HG03139 (cell line): Measurements from ENCODE around the gene BRD3.

Experiments used
- ATAC-seq: cut with Tn5 transposase; IDR thresholded peaks from one replicate; pipeline ENCODE4 v1.9.1; 2021; ENCODE audit not compliant: unreplicated experiment

BRD3 gene

DNA sequence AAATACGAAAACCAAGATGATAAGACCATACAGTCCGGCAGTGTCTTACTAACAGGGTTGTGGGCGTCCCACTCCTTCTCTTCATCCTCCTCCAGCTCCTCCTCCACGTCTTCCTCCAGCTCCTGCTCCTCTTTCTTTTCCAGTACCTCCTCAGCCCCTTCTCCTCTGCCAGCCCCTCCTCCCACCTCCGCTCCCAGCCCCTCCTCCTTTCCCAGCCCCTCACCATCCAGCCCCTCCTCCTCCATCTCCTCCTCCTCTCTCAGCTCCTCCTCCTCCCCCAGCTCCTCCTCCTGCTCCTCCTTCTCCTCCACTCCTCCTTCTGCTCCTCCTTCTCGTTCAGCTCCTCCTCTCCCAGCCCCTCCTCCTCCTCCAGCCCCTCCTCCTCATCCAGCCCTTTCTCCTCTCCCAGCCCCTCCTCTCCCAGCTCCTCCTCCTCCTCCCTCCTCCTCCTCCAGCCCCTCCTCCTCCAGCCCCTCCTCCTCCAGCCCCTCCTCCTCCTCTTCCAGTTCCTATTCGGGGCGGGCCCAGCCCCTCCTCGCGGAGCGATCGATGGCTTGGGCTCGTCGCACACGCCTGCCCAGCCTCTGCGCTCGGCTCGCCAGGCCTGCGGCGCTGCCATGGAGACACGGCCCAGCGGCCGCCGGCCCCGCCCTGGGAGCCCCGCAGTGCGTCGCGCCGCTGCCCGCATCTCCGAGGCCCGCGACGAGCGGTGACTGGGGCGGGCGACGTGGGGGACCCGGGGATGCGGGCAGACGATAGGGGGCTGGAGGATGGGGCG is 42.8 kb downstream of the BRD3 start, which contains the start of gene BRD3OS:
TSS of gene BRD3OS (plus strand) at position 654 of the 778 bp plus-strand sequence. CDS start 1,267 bp downstream, outside the sequence.
- peak; percentile 78 for ATAC-seq

DNA sequence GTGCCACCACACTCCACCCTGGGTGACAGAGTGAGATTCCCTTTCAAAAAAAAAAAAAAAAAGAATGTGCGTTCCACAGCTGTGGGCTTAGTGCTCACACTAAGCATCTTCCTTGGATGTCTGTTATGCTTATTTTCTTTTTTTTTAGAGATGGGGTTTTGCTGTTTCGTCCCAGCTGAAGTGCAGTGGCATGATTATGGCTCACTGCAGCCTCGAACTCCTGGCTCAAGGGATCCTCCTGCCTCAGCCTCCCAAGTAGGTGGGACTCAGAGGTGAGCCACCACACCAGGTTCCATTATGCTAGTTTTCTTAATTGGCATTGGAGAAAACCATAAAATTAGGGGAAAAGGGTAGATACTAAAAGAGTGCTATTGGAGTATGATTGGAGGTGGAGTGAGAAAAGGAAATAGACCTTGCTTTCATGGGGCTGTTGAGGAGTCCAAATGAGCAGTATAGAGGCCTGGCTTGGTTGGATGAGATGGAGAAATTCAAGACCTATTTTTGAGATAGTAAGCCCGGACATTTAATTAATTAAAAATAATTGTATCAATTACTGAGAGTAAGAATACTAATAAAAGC is 43.5 kb downstream of the BRD3 start:
- ATAC-seq: no peak

DNA sequence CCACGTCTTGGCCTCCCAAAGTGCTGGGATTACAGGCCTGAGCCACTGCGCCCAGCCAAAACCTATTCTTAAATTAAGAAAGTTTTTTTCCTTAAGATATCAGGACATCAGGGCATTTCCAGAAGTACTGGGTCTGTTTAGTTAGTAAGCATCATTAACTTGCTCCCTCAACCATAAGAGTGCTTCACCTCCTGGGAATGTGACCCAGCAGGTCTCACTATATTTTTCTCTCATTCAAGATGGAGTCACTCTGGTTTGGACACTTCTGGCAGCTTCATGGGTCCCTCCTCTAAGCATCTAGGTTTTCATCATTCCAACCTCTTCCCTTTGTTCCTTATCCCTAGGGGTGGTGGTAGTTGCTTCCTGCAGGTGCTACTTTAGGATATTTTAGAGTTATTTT is 52.9 kb downstream of the BRD3 start:
- ATAC-seq: no peak

DNA sequence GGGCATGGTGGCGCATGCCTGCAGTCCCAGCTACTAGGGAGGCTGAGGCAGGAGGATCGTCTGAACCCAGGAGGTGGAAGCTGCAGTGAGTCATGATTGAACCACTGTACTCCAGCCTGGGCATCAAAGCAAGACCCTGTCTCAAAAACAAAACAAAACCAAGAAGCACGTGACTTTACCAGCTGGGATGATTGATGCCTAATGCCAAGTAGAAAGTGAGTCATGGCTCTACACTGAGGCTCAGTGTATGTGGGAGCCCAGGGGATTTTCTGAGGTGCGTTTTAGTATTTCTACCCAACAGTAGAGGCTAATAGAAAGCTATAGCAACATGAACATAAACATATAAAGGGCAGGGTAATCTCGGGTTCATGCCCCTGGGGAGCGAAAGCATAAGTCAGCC is 56.4 kb downstream of the BRD3 start:
- no peak for ATAC-seq

DNA sequence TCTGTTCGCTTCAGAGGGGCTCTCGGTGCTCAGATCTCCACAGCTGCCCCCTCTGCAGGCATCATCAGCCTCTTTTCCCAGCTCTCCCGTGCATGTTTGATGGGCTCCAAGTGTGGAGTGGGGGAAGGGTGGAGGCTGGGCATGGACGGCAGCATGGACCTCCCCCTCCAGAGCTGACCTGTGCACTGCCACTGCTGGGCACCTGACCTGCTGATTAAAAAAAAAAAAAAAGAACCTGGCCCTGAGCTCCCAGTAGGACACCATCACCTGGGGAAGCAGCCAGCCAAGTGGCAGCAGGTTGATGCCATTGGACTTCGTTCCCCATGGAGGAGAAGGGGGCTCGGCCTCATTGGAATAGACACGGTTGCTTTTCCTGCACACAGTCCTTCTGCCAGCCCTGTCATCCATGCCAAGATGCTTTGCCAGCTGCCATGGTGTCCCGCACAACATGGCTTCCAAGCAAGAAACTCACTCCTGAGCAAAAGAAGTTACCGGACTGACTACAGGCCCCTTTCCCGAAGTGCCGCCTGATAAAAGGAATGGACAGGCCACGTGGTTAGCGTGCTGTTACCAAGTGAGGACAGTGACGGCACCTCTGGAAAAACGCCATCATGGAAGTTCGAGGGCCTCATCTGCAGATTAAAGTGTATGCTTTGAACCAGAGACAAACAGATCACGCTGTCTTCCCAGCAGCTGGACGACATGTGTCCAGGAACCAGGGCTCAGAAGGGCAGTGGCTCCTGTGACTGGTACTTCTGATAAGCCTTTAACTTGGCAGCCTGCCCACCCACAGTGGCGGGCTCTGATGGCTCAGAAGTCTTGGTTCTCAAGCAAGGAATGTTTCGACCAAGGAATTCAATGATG is 57.3 kb downstream of the BRD3 start:
- no peak for ATAC-seq

DNA sequence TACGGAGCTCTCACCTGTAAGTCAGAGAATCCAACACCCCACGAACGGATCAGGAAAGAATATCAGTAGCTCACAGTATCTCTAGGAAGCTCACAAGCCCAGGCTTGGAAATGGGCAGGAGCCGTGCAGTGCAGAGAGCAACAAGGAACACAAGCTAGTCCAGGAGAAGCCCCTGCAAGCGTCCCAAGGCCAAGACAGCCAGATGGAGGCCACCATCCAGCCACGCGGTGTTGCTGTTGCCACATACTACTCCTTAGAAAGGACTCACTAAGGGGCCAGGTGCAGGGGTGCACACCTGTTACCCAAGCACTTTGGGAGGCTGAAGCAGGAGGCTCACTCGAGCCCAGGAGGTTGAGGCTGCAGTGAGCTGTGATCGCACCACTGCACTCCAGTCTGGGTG is 60.3 kb downstream of the BRD3 start:
- no peak for ATAC-seq

DNA sequence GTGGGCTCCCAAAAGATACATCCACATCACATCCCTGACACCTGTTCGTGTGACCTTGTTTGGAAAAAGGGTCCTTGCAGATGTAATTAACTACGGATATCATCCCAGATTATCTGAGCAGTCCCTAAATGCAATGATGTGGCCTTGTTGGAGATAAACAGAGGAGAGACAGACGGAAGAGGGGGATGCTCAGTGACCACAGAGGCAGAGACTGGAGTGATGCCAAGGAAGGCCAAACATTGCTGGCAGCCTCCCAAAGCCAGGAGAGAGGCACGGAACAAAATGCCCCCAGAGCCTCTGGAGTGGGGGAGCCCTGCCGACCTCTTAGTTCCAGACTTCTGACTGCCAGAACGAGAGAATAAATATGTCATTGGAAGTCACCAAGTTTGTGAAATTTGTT is 60.7 kb downstream of the BRD3 start:
- no peak for ATAC-seq

DNA sequence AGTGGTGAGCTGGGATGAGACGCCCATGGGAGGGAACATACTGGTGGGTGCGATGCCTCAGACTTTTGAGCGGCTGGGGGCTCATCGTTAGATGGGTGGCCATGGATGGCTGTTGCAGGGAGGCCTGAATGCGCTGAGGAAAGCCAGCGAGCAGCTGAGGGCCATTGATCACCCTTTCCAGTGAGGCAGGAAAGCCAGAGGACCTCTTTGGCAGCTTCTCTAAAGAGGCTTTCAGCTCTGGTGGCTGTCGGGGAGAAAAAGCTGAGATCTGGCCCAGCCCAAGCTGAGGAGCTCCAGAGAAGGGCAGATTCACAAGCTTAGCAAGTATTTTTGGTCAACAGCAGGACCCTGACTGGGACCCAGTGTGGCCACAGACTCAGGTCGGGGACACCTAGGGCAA is 62.4 kb downstream of the BRD3 start:
- ATAC-seq: no peak

DNA sequence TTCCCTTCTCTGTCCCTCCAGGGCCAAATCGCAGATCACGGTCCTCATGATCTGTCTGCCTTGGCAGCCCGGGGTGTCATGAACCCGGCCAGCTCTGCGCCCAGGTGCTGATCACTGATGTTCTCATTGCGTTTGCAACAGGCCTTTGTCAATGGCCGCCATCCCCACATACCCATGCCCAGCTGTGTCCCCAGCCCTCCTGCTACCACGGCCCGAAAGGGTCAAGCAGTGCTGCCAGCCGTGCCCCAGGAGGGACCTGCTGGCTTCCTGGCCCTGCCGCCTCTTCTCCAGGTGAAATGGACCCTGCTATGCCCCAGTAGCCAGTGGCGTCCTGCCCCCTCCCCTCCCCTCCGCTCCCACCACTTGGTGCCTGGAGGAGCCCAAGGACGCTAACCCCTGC is 62.9 kb downstream of the BRD3 start:
- no peak for ATAC-seq

DNA sequence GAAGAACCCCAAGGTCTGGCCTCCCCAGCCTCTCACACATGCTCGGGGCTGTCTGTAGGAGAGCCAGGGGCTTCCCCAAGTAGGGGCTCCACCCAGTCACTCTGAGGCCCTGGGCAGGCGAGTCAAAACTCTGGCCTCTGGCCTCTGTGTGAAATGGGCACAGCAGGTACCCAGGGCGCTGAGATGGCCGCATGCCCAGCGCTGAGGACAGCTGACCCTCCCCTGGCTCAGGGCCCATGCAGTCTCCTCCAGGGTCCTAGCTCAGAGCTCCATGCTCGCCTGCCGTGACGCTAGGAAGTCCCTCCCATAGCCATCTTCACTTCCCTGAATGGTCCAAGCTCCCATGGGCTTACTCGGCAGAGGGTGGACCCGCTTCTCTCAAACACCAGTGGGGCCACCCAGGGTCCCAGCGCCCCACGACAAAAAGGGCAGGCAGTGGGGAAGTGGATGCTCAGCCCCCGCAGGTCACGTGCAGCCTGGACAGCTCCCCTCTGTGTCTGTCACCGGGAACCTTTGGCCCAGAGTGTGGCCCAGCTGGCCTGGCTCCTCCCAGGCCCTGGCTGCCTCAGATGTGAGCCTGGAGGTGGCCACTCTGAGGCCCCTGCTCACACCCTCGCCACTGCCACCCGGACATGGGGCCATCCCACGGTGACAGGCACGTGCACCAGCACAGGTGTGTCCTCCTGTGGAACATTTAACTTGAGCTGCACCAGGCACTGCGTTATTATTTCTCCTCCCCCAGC is 63.5 kb downstream of the BRD3 start:
- no peak for ATAC-seq

DNA sequence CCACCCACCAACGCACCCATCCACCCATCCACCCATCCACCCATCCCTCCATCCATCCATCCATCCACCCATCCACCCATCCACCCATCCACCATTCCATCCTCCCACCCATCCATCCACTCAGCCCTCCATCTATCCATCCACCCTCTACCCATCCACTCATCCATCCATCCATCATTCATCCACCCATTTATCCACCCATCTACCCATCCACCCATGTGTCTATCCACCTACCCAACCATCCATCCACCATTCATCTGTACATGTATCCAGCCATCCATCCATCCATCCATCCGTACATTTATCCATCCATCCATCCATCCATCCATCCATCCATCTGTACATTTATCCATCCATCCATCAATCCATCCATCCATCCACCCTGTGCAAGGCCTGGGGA is 64.6 kb downstream of the BRD3 start:
- no peak for ATAC-seq

DNA sequence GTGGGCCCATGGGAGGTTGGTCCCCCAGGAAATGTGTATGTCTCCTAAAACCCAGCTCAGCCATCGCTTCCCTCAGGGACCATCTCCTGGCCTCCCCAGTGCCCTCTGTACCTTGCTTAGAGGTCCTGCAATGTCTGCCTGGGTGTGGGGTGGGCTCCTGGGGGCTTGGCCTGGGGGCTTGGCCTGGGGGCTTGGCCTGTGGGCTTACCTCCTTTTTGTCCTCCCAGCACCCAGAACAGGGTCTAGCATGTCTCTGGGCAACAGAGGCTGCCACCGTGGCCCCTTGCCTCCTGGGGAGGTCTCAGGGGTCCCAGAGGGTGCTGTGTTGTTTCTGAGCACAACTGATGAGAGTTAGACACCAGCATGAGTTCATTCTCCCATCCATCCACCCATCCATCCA is 65.0 kb downstream of the BRD3 start:
- no peak for ATAC-seq

DNA sequence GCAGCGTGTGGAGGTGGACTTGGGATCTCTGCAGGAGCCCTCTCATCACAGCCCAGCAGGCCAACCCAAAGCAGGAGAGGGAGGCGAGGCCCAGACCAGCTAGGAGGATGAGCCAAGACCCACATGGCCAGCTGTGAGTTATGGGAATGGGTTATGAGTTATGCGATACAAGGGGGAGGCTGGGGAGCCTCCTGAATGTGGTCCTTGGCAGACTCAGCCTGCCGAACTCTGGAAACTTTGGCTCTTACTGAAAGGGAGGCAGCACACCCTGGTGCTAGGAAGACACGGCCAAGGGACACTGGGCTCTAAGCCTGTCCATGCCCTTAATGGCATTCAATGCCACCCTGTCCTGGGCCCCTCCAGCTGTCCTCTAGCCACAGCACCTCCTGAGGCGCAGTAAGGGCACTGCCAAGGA is 68.0 kb downstream of the BRD3 start:
- ATAC-seq: no peak

DNA sequence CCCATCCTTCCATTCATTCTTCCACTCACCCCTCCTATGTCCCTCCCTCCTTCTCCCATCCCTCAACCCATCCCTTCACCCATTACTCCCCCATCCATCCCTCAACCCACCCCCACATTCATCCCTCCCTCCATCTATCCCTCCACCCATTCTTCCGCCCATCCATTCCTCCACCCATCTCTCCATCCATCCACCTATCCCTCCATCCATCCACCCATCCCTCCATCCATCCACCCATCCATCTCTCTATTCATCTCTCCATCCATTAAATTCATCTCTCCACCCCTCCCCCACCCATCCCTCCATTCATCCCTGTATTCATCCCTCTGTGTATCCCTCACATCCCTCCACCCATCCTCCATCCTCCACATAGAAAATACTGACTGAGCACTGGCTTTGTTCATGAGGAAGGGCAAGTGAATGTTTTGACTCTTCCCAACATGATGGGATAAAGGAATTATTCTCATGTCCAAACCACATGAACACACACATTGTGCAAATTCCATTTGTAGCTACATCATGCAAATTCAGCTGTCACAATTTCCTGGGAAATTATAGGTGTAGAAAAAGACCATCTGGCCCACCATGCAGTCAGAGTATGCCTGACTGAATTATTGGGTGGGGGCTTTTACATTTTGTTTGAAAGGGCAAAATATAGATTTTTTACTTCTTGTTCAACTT is 68.8 kb downstream of the BRD3 start:
- ATAC-seq: no peak

DNA sequence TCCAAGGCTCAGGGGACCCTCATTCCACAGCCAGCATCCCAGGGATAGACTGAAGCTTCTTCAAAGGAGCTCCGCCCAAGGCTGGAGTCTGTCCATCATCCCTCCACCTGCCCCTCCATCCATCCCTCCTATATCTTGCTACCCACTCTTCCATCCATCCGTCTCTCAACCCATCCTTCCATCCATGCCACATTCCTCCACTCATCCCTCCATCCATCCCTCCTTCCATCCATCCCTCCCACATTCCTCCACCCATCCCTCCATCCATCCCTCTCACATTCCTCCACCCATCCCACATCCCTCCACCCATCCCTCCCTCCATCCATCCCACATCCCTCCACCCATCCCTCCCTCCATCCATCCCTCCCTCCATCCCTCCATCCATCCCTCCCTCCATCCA is 70.2 kb downstream of the BRD3 start:
- ATAC-seq: no peak

DNA sequence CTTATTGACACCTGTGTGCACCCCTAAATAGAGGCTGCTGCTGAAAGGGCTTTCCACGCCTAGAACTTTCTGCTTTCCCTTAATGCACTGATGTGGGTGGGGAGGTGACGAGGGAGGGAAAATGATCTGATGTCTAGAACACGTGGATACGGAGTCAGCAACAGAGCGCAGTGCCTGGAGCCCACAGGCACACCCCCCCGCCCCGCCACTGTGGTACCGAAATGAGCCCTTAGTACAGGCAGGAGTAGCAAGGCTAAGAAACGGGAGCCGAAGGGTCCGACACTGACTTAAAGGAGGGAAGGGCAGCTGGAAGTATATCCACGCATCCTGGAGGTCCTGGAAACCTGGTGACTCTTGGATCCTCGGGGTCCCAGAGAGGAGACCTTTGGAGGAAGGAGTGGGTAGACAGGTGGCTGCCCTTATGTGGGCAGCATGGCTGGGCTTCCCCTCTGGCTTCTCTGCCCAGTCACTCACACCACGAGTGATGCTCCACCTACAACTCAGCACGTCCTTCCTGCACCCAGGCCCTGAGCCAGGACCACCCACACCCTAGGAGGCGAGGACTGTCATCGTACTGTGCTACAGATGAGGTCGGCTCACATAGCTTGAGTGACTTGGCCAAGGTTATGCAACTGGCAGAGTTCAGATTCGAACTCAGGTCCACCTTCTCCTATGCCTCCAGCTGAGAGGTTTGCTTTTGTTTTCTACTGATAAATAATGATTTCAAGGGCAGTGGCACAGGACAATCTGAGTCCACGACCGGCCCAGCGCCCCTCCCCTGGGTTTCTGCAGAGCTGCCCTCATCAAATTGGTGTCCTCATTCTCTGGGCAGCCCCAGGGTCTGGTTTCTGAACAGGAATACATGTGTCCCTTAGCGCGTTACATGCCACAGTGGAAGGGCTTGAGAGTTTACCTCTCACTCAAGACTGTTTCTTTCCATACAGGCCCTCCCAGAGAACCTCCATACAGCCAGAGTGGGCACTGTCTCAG is 71.0 kb downstream of the BRD3 start:
- no peak for ATAC-seq

DNA sequence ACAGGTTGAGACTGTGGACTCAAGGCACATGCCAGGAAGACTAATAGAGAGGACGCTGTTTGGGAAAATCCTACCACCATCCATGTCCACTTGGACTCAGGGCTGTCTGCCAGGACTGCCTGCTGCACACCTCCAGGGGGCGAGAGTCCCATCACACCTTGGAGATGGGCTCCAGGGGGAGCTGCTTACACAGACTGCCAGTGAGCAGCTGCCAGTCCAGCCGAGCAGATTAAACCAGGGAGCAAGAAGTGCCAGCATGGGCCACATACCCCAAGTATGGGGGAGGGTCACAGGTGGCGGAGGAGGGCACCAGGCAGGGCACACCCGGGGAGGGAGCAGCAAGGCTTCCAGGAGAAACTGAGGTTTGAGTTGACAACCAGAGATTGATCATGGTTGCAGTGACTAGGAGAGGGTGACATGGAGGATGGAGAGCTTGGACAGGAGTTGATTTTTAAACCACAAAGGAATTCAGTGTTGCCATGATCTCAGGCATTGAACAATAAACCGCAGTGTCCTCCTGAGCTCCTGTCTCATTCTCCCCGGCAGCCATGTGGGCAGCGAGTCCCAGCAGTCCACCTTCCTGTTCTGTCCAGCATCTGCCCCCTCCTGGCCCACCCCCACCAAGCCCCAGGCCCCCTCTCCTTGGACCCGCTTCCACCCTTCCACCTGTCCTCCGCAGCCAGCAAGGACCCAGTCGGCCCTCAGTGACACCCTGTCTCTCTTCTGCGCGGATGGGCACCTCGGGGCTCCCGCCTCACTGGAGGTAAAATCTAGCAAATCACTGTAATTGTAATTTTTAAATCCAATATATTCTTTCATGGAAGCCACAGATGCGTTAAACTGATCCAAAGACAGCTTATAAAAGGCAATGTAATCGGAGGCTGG is 72.6 kb downstream of the BRD3 start:
- ATAC-seq: no peak

DNA sequence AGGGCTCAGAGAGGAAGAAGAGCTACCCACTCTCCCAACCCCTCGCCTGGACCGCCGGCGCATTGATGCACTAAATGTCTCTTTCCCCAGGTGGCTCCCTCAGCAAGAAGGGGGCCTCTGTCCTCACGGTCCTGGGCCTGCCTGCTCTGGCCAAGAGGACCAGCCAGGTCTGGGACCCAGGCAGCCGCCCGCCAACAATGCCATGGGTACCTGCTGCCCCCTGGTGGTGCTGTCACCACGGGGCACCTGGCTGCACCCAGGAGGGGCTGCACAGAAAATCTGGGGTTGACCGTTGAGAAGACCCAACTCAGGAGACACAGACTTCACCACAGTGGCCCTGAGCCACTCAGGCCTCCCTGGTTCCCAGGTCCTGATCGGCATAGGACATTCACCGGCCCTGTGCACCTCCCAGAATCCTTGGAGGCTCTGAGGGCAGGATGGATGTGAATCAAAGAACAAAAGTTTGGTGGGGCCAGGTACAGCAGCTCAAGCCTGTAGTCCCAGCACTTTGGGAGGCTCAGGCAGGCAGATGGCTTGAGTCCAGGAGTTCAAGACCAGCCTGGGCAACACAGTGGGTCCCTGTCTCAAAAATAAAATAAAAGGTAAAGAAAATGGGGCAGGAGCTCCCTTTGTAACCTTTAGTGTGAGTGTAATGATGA is 73.3 kb downstream of the BRD3 start:
- ATAC-seq: no peak
